CD8-positive, alpha-beta memory T cell (primary cell): ENCODE measurements around the gene NRL. TPM values are rescaled to one million over a fixed set of nuclear protein-coding genes. Genes with fewer than 3 reads are reported as not detected.

ENCODE experiments used
- CTCF ChIA-PET: fragments of 350-600 bp; sonication (Branson Sonifier 250); formaldehyde crosslinking; loops from one replicate; lab custom pipeline; 2021; ENCODE audit warnings: antibody characterized with exemption; lab: Charles Lee
- POLR2A ChIA-PET: fragments of 350-600 bp; sonication (Branson Sonifier 250); formaldehyde crosslinking; loops from one replicate; lab custom pipeline; 2021; ENCODE audit warnings: antibody characterized with exemption; lab: Charles Lee
- DNase-seq, 5 donors: peaks; one replicate each; pipeline versions ENCODE4 v3.0.0 to v3.0.0-alpha.2; 2020 to 2022; ENCODE audit warnings: mixed read lengths in 1 of 5
- H3K27ac ChIP-seq: one replicate; pipeline ENCODE4 v1.7.0; 2013; ENCODE audit warnings: low read depth, mild to moderate bottlenecking, low read length, moderate library complexity
- H3K27me3 ChIP-seq: 2 replicates; pipeline ENCODE4 v1.7.0; 2013; ENCODE audit warnings: low read length, mild to moderate bottlenecking; ENCODE audit not compliant: insufficient read depth, poor library complexity, severe bottlenecking
- H3K36me3 ChIP-seq: 2 replicates; pipeline ENCODE4 v1.7.0; 2013; ENCODE audit warnings: mild to moderate bottlenecking, low read length, moderate library complexity; ENCODE audit not compliant: insufficient read depth
- H3K4me1 ChIP-seq: 2 replicates; pipeline ENCODE4 v1.7.0; 2013; ENCODE audit warnings: mild to moderate bottlenecking, low read length, moderate library complexity; ENCODE audit not compliant: insufficient read depth
- H3K4me3 ChIP-seq: 2 replicates; pipeline ENCODE4 v1.7.0; 2013; ENCODE audit warnings: mild to moderate bottlenecking, low read length
- H3K9me3 ChIP-seq: 2 replicates; pipeline ENCODE4 v1.7.0; 2013; ENCODE audit warnings: mild to moderate bottlenecking, low read length
- H3K27ac Mint-ChIP-seq, 8 donors: one replicate each; pipeline ENCODE4 v1.8.0; 2020 to 2021; ENCODE audit warnings: mixed read lengths in 8 of 8, mild to moderate bottlenecking in 6 of 8, inconsistent platforms in 3 of 8, moderate library complexity in 3 of 8
- H3K27me3 Mint-ChIP-seq, 2 donors: one replicate each; pipeline ENCODE4 v1.8.0; 2020 to 2021; ENCODE audit warnings: mixed read lengths in 2 of 2, mild to moderate bottlenecking in 1 of 2, moderate library complexity in 1 of 2
- H3K36me3 Mint-ChIP-seq, 3 donors: one replicate each; pipeline ENCODE4 v1.8.0; 2020 to 2021; ENCODE audit warnings: mixed read lengths in 3 of 3, inconsistent platforms in 1 of 3, mild to moderate bottlenecking in 1 of 3
- H3K4me1 Mint-ChIP-seq, 3 donors: one replicate each; pipeline ENCODE4 v1.8.0; 2020 to 2021; ENCODE audit warnings: mixed read lengths in 3 of 3, inconsistent platforms in 1 of 3, mild to moderate bottlenecking in 1 of 3
- H3K4me3 Mint-ChIP-seq, 7 donors: one replicate each; pipeline ENCODE4 v1.8.0; 2020 to 2021; ENCODE audit warnings: mixed read lengths in 7 of 7, mild to moderate bottlenecking in 6 of 7, moderate library complexity in 4 of 7, inconsistent platforms in 2 of 7
- H3K9me3 Mint-ChIP-seq, 5 donors: one replicate each; pipeline ENCODE4 v1.8.0; 2020 to 2022; ENCODE audit warnings: mixed read lengths in 5 of 5, mild to moderate bottlenecking in 3 of 5, moderate library complexity in 2 of 5, inconsistent platforms in 1 of 5
- polyA plus RNA-seq: library from polyadenylated mRNA; unstranded; fragments of 300-500 nt; fragmentation: Illumina TruSeq; gene quantifications from one replicate; pipeline ENCODE4 v1.2.3, GENCODE V29; 2021
- total RNA-seq, 2 experiments: library from RNA; stranded (reverse); gene quantifications; one replicate each; pipeline ENCODE4 v1.2.3, GENCODE V29; 2021

Gene NRL
- total and polyA plus RNA-seq, 3 experiments from 2014 or later, result 1.5 to 1.6 (median 1.5) TPM

DNA sequence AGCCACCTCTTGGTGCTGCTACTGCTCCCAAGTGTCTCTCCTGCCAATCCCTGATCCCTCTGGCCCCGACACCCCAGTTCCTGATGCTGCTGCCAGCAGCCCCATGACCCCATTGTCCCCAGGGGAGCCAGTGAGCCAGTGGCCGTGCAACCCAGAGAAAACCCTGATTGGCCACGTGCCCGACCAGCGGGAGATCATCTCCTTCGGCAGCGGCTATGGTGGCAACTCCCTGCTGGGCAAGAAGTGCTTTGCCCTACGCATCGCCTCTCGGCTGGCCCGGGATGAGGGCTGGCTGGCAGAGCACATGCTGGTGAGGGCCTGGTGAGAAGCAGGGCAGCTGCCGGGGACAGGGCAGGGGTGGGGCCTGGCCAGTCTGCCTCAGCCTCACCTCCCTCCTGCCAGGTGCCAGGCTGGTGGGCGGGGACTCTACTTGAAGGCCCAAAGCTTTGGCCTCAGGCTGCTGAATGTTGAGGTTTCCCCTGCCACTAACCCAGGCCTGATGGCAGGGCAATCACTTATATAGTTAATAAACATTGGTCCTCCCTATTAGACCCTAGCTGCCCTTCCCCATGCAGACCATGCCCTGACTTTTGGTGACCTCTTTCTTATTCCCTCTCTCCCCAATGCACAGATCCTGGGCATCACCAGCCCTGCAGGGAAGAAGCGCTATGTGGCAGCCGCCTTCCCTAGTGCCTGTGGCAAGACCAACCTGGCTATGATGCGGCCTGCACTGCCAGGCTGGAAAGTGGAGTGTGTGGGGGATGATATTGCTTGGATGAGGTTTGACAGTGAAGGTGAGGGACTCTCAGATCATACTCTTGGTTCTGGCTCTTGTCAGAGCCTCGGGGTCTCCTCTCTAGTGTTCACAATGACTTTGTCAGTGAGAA, 15.6 kb downstream of the NRL start:
- Mint-ChIP-seq H3K9me3 (no peaks in the 10 kb centered on the region), H3K4me1 (peaks cover 15 to 19% (median 17%) of the 10 kb centered on the region in 3 donors), H3K4me3 (no peak overlapping the region), H3K27ac (peak overlapping the region in 2 of 8 donors; percentile 54 to 91), H3K27me3 (no peaks in the 10 kb centered on the region), H3K36me3 (peaks cover 3 to 63% (median 14%) of the 10 kb centered on the region in 3 donors)
- no peak overlapping the region for H3K27ac ChIP-seq
- POLR2A ChIA-PET, result no interaction called here
- H3K36me3 ChIP-seq, result peaks cover 6% of the 10 kb centered on the region
- H3K9me3 ChIP-seq, result no peaks in the 10 kb centered on the region
- H3K27me3 ChIP-seq, result no peaks in the 10 kb centered on the region
- CTCF ChIA-PET, result interaction anchor here (1.2 to 12.1 kb wide), 2 partner anchors 6 to 15 kb away, joined by 4 to 185 read pairs; no protein-coding TSS in a partner anchor
- peaks cover 10% of the 10 kb centered on the region for H3K4me1 ChIP-seq
- no peak overlapping the region for H3K4me3 ChIP-seq
- no peak for DNase-seq

DNA sequence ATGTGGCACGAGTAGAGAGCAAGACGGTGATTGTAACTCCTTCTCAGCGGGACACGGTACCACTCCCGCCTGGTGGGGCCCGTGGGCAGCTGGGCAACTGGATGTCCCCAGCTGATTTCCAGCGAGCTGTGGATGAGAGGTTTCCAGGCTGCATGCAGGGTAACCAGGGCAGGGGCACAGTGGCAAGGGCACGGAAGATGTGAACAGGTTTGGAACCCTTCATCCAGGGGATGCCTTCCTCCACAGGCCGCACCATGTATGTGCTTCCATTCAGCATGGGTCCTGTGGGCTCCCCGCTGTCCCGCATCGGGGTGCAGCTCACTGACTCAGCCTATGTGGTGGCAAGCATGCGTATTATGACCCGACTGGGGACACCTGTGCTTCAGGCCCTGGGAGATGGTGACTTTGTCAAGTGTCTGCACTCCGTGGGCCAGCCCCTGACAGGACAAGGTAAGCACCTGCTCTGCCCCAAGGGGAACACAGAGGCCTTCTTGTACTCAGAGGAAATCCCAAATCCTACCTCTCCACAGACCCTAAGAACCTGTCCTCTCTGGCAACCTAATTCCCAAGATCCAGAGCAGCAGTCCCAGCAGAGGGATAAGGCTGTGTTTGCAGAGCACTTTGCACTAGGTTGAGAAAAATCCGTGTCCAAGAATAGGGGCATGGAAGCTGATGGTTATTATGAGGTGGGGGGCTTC, 16.4 kb downstream of the NRL start:
- no peaks in the 10 kb centered on the region for H3K36me3 ChIP-seq
- H3K4me3 Mint-ChIP-seq, result no peak overlapping the region
- peaks cover 15% of the 10 kb centered on the region for H3K4me1 ChIP-seq
- no peaks in the 10 kb centered on the region for H3K27me3 Mint-ChIP-seq
- no peak overlapping the region for H3K27ac ChIP-seq
- peak overlapping the region in 1 of 8 donors; percentile 54 for H3K27ac Mint-ChIP-seq
- CTCF ChIA-PET, result interaction anchor here (1.2 to 12.1 kb wide), 2 partner anchors 7 to 15 kb away, joined by 4 to 185 read pairs; no protein-coding TSS in a partner anchor
- no peak overlapping the region for H3K4me3 ChIP-seq
- POLR2A ChIA-PET, result no interaction called here
- H3K27me3 ChIP-seq, result no peaks in the 10 kb centered on the region
- H3K36me3 Mint-ChIP-seq, result peaks cover 3 to 57% (median 12%) of the 10 kb centered on the region in 3 donors
- no peaks in the 10 kb centered on the region for H3K9me3 ChIP-seq
- H3K4me1 Mint-ChIP-seq, result peaks cover 20 to 23% (median 22%) of the 10 kb centered on the region in 3 donors
- H3K9me3 Mint-ChIP-seq, result no peaks in the 10 kb centered on the region
- DNase-seq, result no peak

- CTCF ChIA-PET, result interaction anchor here (1.3 to 12.1 kb wide), 4 partner anchors 9 to 40 kb away, joined by 4 to 185 read pairs (median 60); partner anchors contain the start of genes DCAF11 and NRL
- peak overlapping the region in 7 of 8 donors; percentile 13 to 87 (median 70) for H3K27ac Mint-ChIP-seq
Observed at GRCh38 chr14:24096545-24097181, 18.1 kb downstream of the NRL start.

GRCh38 chr14:24095271-24096068, 19.3 kb downstream of the NRL start:
- H3K36me3 ChIP-seq, result no peaks in the 10 kb centered on the region
- H3K4me3 ChIP-seq, result peak overlapping the region; percentile 93
- Mint-ChIP-seq H3K4me1 (peaks cover 27 to 30% (median 28%) of the 10 kb centered on the region in 3 donors), H3K36me3 (peaks cover 0 to 34% (median 4%) of the 10 kb centered on the region in 3 donors), H3K27me3 (no peaks in the 10 kb centered on the region), H3K27ac (peak overlapping the region; percentile 65 to 98 (median 95)), H3K4me3 (peak overlapping the region; percentile 93 to 99 (median 97)), H3K9me3 (no peaks in the 10 kb centered on the region)
- peak in 3 of 5 donors; percentile 17 to 21 (median 18) for DNase-seq
- CTCF ChIA-PET, result interaction anchor here (0.6 to 12.1 kb wide), 7 partner anchors 10 to 147 kb away, joined by 3 to 185 read pairs (median 4); partner anchors contain the start of genes DCAF11, NRL and TINF2
- no peaks in the 10 kb centered on the region for H3K9me3 ChIP-seq
- no peaks in the 10 kb centered on the region for H3K27me3 ChIP-seq
- POLR2A ChIA-PET, result interaction anchor here (0.7 to 4.9 kb wide), 4 partner anchors 14 to 118 kb away, joined by 5 to 29 read pairs (median 20); partner anchors contain the start of genes CHMP4A, DCAF11 and NRL
- H3K27ac ChIP-seq, result peak overlapping the region; percentile 83
- H3K4me1 ChIP-seq, result peaks cover 16% of the 10 kb centered on the region

More at GRCh38 chr14:24096545-24097181, 18.1 kb downstream of the NRL start:
- H3K27me3 ChIP-seq, result no peaks in the 10 kb centered on the region
- peaks cover 24 to 28% (median 25%) of the 10 kb centered on the region in 3 donors for H3K4me1 Mint-ChIP-seq
- no peak overlapping the region for H3K27ac ChIP-seq
- H3K27me3 Mint-ChIP-seq, result no peaks in the 10 kb centered on the region
- H3K4me1 ChIP-seq, result peaks cover 16% of the 10 kb centered on the region
- H3K9me3 Mint-ChIP-seq, result no peaks in the 10 kb centered on the region
- peaks cover 0 to 45% (median 8%) of the 10 kb centered on the region in 3 donors for H3K36me3 Mint-ChIP-seq
- POLR2A ChIA-PET, result interaction anchor here (0.8 kb wide), 1 partner anchor 1536 kb away, joined by 3 read pairs; no protein-coding TSS in a partner anchor
- no peaks in the 10 kb centered on the region for H3K9me3 ChIP-seq
- DNase-seq, result no peak
- peak overlapping the region; percentile 18 to 83 (median 50) for H3K4me3 Mint-ChIP-seq
- H3K4me3 ChIP-seq, result no peak overlapping the region
- H3K36me3 ChIP-seq, result no peaks in the 10 kb centered on the region

DNA sequence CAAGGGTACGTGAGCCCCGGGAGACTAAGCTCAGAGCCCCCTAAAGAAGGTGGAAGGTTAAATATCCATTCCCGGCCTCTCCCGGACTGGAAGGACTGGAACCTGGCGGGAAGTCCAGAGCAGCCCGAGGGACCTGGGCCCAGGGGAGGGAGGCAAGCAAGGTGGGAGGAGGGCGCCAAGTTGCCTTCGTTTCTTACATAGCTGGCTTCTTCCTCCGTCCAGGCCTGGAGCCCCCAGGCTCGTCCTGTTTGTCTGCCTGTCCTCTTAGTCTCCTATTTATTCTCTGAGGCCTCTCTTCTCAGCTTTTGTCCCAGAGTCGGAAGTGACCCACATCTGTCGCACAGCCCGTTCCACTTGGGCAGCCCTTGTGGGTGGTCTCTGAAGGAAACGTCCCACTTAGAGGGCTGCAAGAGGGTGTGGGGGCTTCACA, 19.9 kb downstream of the NRL start:
- Mint-ChIP-seq H3K27me3 (no peaks in the 10 kb centered on the region), H3K4me3 (peak overlapping the region; percentile 93 to 99 (median 97)), H3K4me1 (peaks cover 28 to 34% (median 32%) of the 10 kb centered on the region in 3 donors), H3K27ac (peak overlapping the region; percentile 65 to 98 (median 95)), H3K36me3 (peaks cover 0 to 28% (median 4%) of the 10 kb centered on the region in 3 donors), H3K9me3 (no peaks in the 10 kb centered on the region)
- peak overlapping the region; percentile 93 for H3K4me3 ChIP-seq
- CTCF ChIA-PET, result interaction anchor here (0.6 to 12.1 kb wide), 5 partner anchors 11 to 148 kb away, joined by 3 to 185 read pairs (median 4); partner anchors contain the start of gene TINF2
- H3K36me3 ChIP-seq, result no peaks in the 10 kb centered on the region
- DNase-seq, result no peak
- POLR2A ChIA-PET, result interaction anchor here (1.4 to 4.9 kb wide), 3 partner anchors 15 to 118 kb away, joined by 5 to 29 read pairs (median 26); partner anchors contain the start of genes CHMP4A, DCAF11 and NRL
- no peaks in the 10 kb centered on the region for H3K27me3 ChIP-seq
- H3K27ac ChIP-seq, result peak overlapping the region; percentile 83
- H3K9me3 ChIP-seq, result no peaks in the 10 kb centered on the region
- peaks cover 16% of the 10 kb centered on the region for H3K4me1 ChIP-seq

GRCh38 chr14:24093901-24094840, 20.6 kb downstream of the NRL start, which contains the start of gene PCK2:
PCK2 (plus strand) TSS chr14:24094311; CDS start chr14:24094406, 95 bp downstream.
- Histone ChIP-seq H3K27me3 (no peaks in the 10 kb centered on the region), H3K4me3 (peak within 1 kb of the TSS; percentile 93), H3K27ac (peak within 1 kb of the TSS; percentile 83), H3K36me3 (no peaks in the 10 kb centered on the region), H3K4me1 (peaks cover 16% of the 10 kb centered on the region), H3K9me3 (no peaks in the 10 kb centered on the region)
- ChIA-PET CTCF (interaction anchor here (0.9 to 12.1 kb wide), 7 partner anchors 11 to 148 kb away, joined by 3 to 185 read pairs (median 5); partner anchors contain the start of genes CARMIL3 and TINF2), POLR2A (interaction anchor here (1.0 to 4.9 kb wide), 4 partner anchors 13 to 119 kb away, joined by 5 to 29 read pairs (median 16); partner anchors contain the start of genes CHMP4A, DCAF11 and NRL)
- peak within 1 kb of the TSS; percentile 65 to 98 (median 95) for H3K27ac Mint-ChIP-seq
- peak; percentile 63 to 77 (median 67) for DNase-seq
- peak within 1 kb of the TSS; percentile 93 to 99 (median 97) for H3K4me3 Mint-ChIP-seq
- peaks cover 28 to 37% (median 37%) of the 10 kb centered on the region in 3 donors for H3K4me1 Mint-ChIP-seq
- H3K9me3 Mint-ChIP-seq, result no peaks in the 10 kb centered on the region
- no peaks in the 10 kb centered on the region for H3K27me3 Mint-ChIP-seq
- peaks cover 0 to 21% (median 1%) of the 10 kb centered on the region in 3 donors for H3K36me3 Mint-ChIP-seq
